Keratinocyte (primary cell): ENCODE data around the gene CNOT6. TPM values are rescaled to one million over a fixed set of nuclear protein-coding genes. Genes with fewer than 3 reads are reported as not detected.

ENCODE experiments used
- DNase-seq: peaks from one replicate; pipeline ENCODE4 v3.0.0-alpha.2; 2011; ENCODE audit warnings: low read depth, missing footprints, low spot score
- FAIRE-seq: peaks from 2 replicates; lab custom pipeline; 2011; peaks lifted over from hg19 to GRCh38; lab: Jason Lieb, UNC
- H2AFZ ChIP-seq: 2 replicates; pipeline ENCODE4 v1.6.0; 2012; ENCODE audit warnings: low read length, control low read depth, inconsistent platforms; ENCODE audit not compliant: control insufficient read depth
- H3K27ac ChIP-seq: 2 replicates; pipeline ENCODE4 v1.5.1; 2011; ENCODE audit warnings: low read length; ENCODE audit not compliant: control insufficient read depth, insufficient read depth
- H3K27me3 ChIP-seq: 3 replicates; pipeline ENCODE4 v1.6.0; 2011; ENCODE audit warnings: low read length; ENCODE audit not compliant: control insufficient read depth, insufficient read depth; ENCODE audit errors: extremely low read depth
- H3K36me3 ChIP-seq, 2 experiments: 2 replicates in 1 of 2; 3 replicates in 1 of 2; pipeline ENCODE4 v1.5.1; 2011; ENCODE audit warnings: low read length in 2 of 2, mild to moderate bottlenecking in 1 of 2; ENCODE audit not compliant: control insufficient read depth in 2 of 2, insufficient read depth in 2 of 2; ENCODE audit errors: extremely low read depth in 1 of 2
- H3K4me1 ChIP-seq: 3 replicates; pipeline ENCODE4 v1.5.1; 2011; ENCODE audit warnings: low read length; ENCODE audit not compliant: control insufficient read depth, insufficient read depth; ENCODE audit errors: extremely low read depth
- H3K4me2 ChIP-seq: 3 replicates; pipeline ENCODE4 v1.6.0; 2011; ENCODE audit warnings: low read depth, low read length; ENCODE audit not compliant: control insufficient read depth, insufficient read depth; ENCODE audit errors: extremely low read depth
- H3K4me3 ChIP-seq, 3 experiments: fragments of 200-600 bp in 1 of 3; sonication (generic) in 1 of 3; 2 replicates in 2 of 3; 3 replicates in 1 of 3; pipeline ENCODE4 v1.5.1; 2011 to 2016; ENCODE audit warnings: low read length in 3 of 3, mild to moderate bottlenecking in 3 of 3, control low read depth in 2 of 3, inconsistent platforms in 1 of 3, low read depth in 1 of 3, mixed read lengths in 1 of 3, mixed run types in 1 of 3, moderate library complexity in 1 of 3; ENCODE audit not compliant: control insufficient read depth in 2 of 3, insufficient read depth in 2 of 3; ENCODE audit errors: extremely low read depth in 1 of 3
- H3K79me2 ChIP-seq: 2 replicates; pipeline ENCODE4 v1.6.0; 2012; ENCODE audit warnings: low read length; ENCODE audit not compliant: control insufficient read depth, insufficient read depth
- H3K9ac ChIP-seq: 3 replicates; pipeline ENCODE4 v1.6.0; 2011; ENCODE audit warnings: low read length; ENCODE audit not compliant: control insufficient read depth, insufficient read depth; ENCODE audit errors: extremely low read depth
- H3K9me1 ChIP-seq: 3 replicates; pipeline ENCODE4 v1.6.0; 2011; ENCODE audit warnings: low read length; ENCODE audit not compliant: control insufficient read depth, insufficient read depth; ENCODE audit errors: extremely low read depth
- H3K9me3 ChIP-seq: 2 replicates; pipeline ENCODE4 v1.5.1; 2012; ENCODE audit warnings: low read depth, low read length; ENCODE audit not compliant: control insufficient read depth
- H4K20me1 ChIP-seq: 3 replicates; pipeline ENCODE4 v1.6.0; 2011; ENCODE audit warnings: low read length; ENCODE audit not compliant: control insufficient read depth, insufficient read depth; ENCODE audit errors: extremely low read depth
- CTCF ChIP-seq, 3 experiments: IDR thresholded peaks in 1 of 3; conservative IDR thresholded peaks in 1 of 3; optimal IDR thresholded peaks in 1 of 3; 2 replicates in 2 of 3; 3 replicates in 1 of 3; pipeline versions ENCODE3 to v1.5.1; 2011; ENCODE audit warnings: low read length in 3 of 3, mild to moderate bottlenecking in 3 of 3, moderate library complexity in 2 of 3, control low read depth in 1 of 3, inconsistent platforms in 1 of 3; ENCODE audit not compliant: insufficient read depth in 2 of 3; ENCODE audit errors: extremely low read depth in 1 of 3
- EZH2 ChIP-seq: IDR thresholded peaks from one replicate; pipeline ENCODE4 v1.6.1; 2012; ENCODE audit warnings: inconsistent platforms, mild to moderate bottlenecking, low read length, moderate library complexity
- dilution Hi-C: fragments of 300-500 bp; cut with MboI; formaldehyde crosslinking; loops from one replicate; pipeline ENCODE4 v1.7.0; 2020; ENCODE audit warnings: low sequenced_read_pairs; ENCODE audit not compliant: extremely low pct_ligation_motif_present
- polyA plus RNA-seq, 5 experiments: library from polyadenylated mRNA; depleted of rRNA in 3 of 5; stranded (reverse) in 3 of 5; stranded (forward) in 1 of 5; unstranded in 1 of 5; fragments of >200 nt; gene quantifications; 1 replicate in 1 of 5; 2 replicates in 3 of 5; 3 replicates in 1 of 5; pipeline versions ENCODE4 v1.2.1 to v1.2.3, GENCODE V29; 2011 to 2012; ENCODE audit warnings: missing spikeins in 2 of 5, low read depth in 1 of 5, low replicate concordance in 1 of 5

CNOT6 gene
- polyA plus RNA-seq, 1 donor (not counting 4 experiments of a cell fraction or from before 2014, with no cell fraction given): 29.7 TPM

- no peak for TF ChIP-seq EZH2
- TF ChIP-seq CTCF (optimal IDR thresholded peaks at IDR 0.05 in 1 of 3, IDR thresholded peaks at IDR 0.05 in 1 of 3, conservative IDR thresholded peaks at IDR 0.05 in 1 of 3; ENCODE audit: extremely low read depth in 1 of 3, insufficient read depth in 2 of 3, low read length in 3 of 3): no peak
- Histone ChIP-seq H3K4me3 (no peak overlapping the region), H4K20me1 (peaks cover 2% of the 10 kb centered on the region), H3K9ac (no peak overlapping the region), H3K27me3 (no peaks in the 10 kb centered on the region), H2AFZ (no peak overlapping the region), H3K9me3 (no peaks in the 10 kb centered on the region), H3K79me2 (no peaks in the 10 kb centered on the region), H3K4me2 (no peak overlapping the region), H3K27ac (no peak overlapping the region), H3K9me1 (no peaks in the 10 kb centered on the region), H3K36me3 (no peaks in the 10 kb centered on the region), H3K4me1 (no peaks in the 10 kb centered on the region)
- dilution Hi-C loops: no loop called here
- DNase-seq: no peak
- no peak for FAIRE-seq
These were observed 115.8 kb downstream of the CNOT6 start for GRCh38 chr5:180609817-180610550.

- FAIRE-seq (no peak), DNase-seq (no peak)
- H3K4me3 ChIP-seq: no peak overlapping the region
- no peaks in the 10 kb centered on the region for H3K36me3 ChIP-seq
- H3K9me3 ChIP-seq: no peaks in the 10 kb centered on the region
- no peak overlapping the region for H2AFZ ChIP-seq
- no peak overlapping the region for H3K27ac ChIP-seq
- peaks cover 2% of the 10 kb centered on the region for H4K20me1 ChIP-seq
- H3K9me1 ChIP-seq: no peaks in the 10 kb centered on the region
- TF ChIP-seq CTCF (optimal IDR thresholded peaks at IDR 0.05 in 1 of 3, IDR thresholded peaks at IDR 0.05 in 1 of 3, conservative IDR thresholded peaks at IDR 0.05 in 1 of 3; ENCODE audit: extremely low read depth in 1 of 3, insufficient read depth in 2 of 3, low read length in 3 of 3) (no peak), EZH2 (no peak)
- H3K4me1 ChIP-seq: no peaks in the 10 kb centered on the region
- H3K27me3 ChIP-seq: peaks cover under 1% of the 10 kb centered on the region
- no peak overlapping the region for H3K9ac ChIP-seq
- dilution Hi-C loops: no loop called here
- no peak overlapping the region for H3K4me2 ChIP-seq
- no peaks in the 10 kb centered on the region for H3K79me2 ChIP-seq
These were observed 117.1 kb downstream of the CNOT6 start for GRCh38 chr5:180611140-180611850.
